Liver (tissue), 9 donors: ENCODE results near the gene DROSHA. TPM values are rescaled to one million over a fixed set of nuclear protein-coding genes. Genes with fewer than 3 reads are reported as not detected.
A peak's percentile ranks its signal among the peaks of the same experiment; 100 is the strongest.

Experiments used
- DNase-seq: peaks from one replicate; pipeline ENCODE4 v3.0.0-alpha.2; 2017; ENCODE audit warnings: low spot score
- H3K27ac ChIP-seq, 2 donors: one replicate each; pipeline ENCODE4 v1.7.0; 2013; ENCODE audit warnings: inconsistent platforms in 2 of 2, low read length in 2 of 2, control low read depth in 1 of 2, low read depth in 1 of 2, mild to moderate bottlenecking in 1 of 2
- H3K27me3 ChIP-seq, 4 donors: one replicate each; pipeline versions ENCODE4 v1.6.1 to v1.7.0; 2013; ENCODE audit warnings: low read length in 3 of 4, inconsistent platforms in 1 of 4, mild to moderate bottlenecking in 1 of 4, moderate library complexity in 1 of 4; ENCODE audit not compliant: control insufficient read depth in 4 of 4, insufficient read depth in 4 of 4
- H3K36me3 ChIP-seq, 4 donors: one replicate each; pipeline versions ENCODE4 v1.6.1 to v1.7.0; 2013; ENCODE audit warnings: low read length in 3 of 4, mild to moderate bottlenecking in 3 of 4, low read depth in 1 of 4, moderate library complexity in 1 of 4; ENCODE audit not compliant: control insufficient read depth in 4 of 4, insufficient read depth in 3 of 4
- H3K4me1 ChIP-seq, 4 donors: one replicate each; pipeline versions ENCODE4 v1.6.1 to v1.7.0; 2013; ENCODE audit warnings: low read length in 3 of 4, mild to moderate bottlenecking in 3 of 4, moderate library complexity in 1 of 4; ENCODE audit not compliant: control insufficient read depth in 4 of 4, insufficient read depth in 4 of 4
- H3K4me3 ChIP-seq, 3 donors: one replicate each; pipeline versions ENCODE4 v1.6.1 to v1.7.0; 2013; ENCODE audit warnings: low read length in 3 of 3, control low read depth in 1 of 3, low read depth in 1 of 3, mild to moderate bottlenecking in 1 of 3
- H3K9ac ChIP-seq, 2 donors: one replicate each; pipeline ENCODE4 v1.7.0; 2013; ENCODE audit warnings: low read length in 2 of 2, mild to moderate bottlenecking in 2 of 2, moderate library complexity in 2 of 2, control low read depth in 1 of 2, low read depth in 1 of 2
- H3K9me3 ChIP-seq, 4 donors: one replicate each; pipeline versions ENCODE4 v1.6.1 to v1.7.0; 2013; ENCODE audit warnings: low read length in 3 of 4; ENCODE audit not compliant: control insufficient read depth in 4 of 4
- EGR1 ChIP-seq, 2 donors: IDR thresholded peaks; 2 replicates each; pipeline ENCODE4 v1.6.1; 2016 to 2018; ENCODE audit warnings: antibody characterized with exemption in 2 of 2, low read depth in 2 of 2
- FOXA1 ChIP-seq: IDR thresholded peaks from 2 replicates; pipeline ENCODE4 v1.6.1; 2016; ENCODE audit warnings: antibody characterized with exemption
- FOXA2 ChIP-seq: IDR thresholded peaks from 2 replicates; pipeline ENCODE4 v1.6.1; 2016; ENCODE audit warnings: antibody characterized with exemption
- GABPA ChIP-seq, 2 donors: IDR thresholded peaks in 1 of 2; conservative IDR thresholded peaks in 1 of 2; 2 replicates each; pipeline ENCODE4 v1.6.1; 2016; ENCODE audit warnings: antibody characterized with exemption in 2 of 2, mild to moderate bottlenecking in 1 of 2, moderate library complexity in 1 of 2
- HNF4A ChIP-seq, 2 donors: conservative IDR thresholded peaks; 2 replicates each; pipeline ENCODE4 v1.6.1; 2016; ENCODE audit warnings: antibody characterized with exemption in 2 of 2, mild to moderate bottlenecking in 2 of 2
- JUND ChIP-seq, 2 donors: IDR thresholded peaks; 2 replicates each; pipeline ENCODE4 v1.6.1; 2016; ENCODE audit warnings: antibody characterized with exemption in 2 of 2
- NR2F2 ChIP-seq: IDR thresholded peaks from 2 replicates; pipeline ENCODE4 v1.6.1; 2016; ENCODE audit warnings: antibody characterized with exemption
- RAD21 ChIP-seq, 2 donors: IDR thresholded peaks; 2 replicates each; pipeline ENCODE4 v1.6.1; 2016; ENCODE audit warnings: antibody characterized with exemption in 2 of 2, mild to moderate bottlenecking in 2 of 2
- RXRA ChIP-seq, 2 donors: IDR thresholded peaks; 2 replicates each; pipeline ENCODE4 v1.6.1; 2017 to 2018; ENCODE audit warnings: antibody characterized with exemption in 2 of 2, mild to moderate bottlenecking in 1 of 2
- SP1 ChIP-seq: IDR thresholded peaks from 2 replicates; pipeline ENCODE4 v1.6.1; 2018; ENCODE audit warnings: antibody characterized with exemption, mild to moderate bottlenecking
- YY1 ChIP-seq: IDR thresholded peaks from 2 replicates; pipeline ENCODE4 v1.6.1; 2016; ENCODE audit warnings: antibody characterized with exemption, mild to moderate bottlenecking
- WGBS: extraction: QIAGEN DNeasy Blood & Tissue Kit; methylation state at CpG from one replicate; pipeline ENCODE4 v1.1.7; 2013; 5-methylcytosine and 5-hydroxymethylcytosine counted together
- polyA plus RNA-seq, 2 donors: library from polyadenylated mRNA; stranded (reverse) in 1 of 2; unstranded in 1 of 2; fragments of 200-250 nt in 1 of 2; fragments of >200 nt in 1 of 2; fragmentation: Nextera tagmentation in 1 of 2; extraction: Ambion mirVana in 1 of 2; gene quantifications; one replicate each; pipeline versions ENCODE4 v1.2.1 to v1.2.3, GENCODE V29; 2013 to 2015
- total RNA-seq, 2 donors: library from RNA; depleted of rRNA; stranded (reverse); fragments of >200 nt; gene quantifications; one replicate each; pipeline ENCODE4 v1.2.3, GENCODE V29; 2014
- TF ChIP-seq, protein P1 (sequence below): IDR thresholded peaks from 2 replicates; pipeline ENCODE4 v1.6.1; 2016; ENCODE audit warnings: antibody characterized with exemption
- TF ChIP-seq, protein P2 (sequence below): fragments of 150-350 bp; IDR thresholded peaks from 2 replicates; pipeline ENCODE4 v1.5.1; 2017; ENCODE audit warnings: improper control_type of control experiment, low read depth, low read length; ENCODE audit not compliant: missing input control
- TF ChIP-seq, protein P3 (sequence below): IDR thresholded peaks from 2 replicates; pipeline ENCODE4 v1.6.1; 2016; ENCODE audit warnings: antibody characterized with exemption, mild to moderate bottlenecking
- TF ChIP-seq, protein P4 (sequence below): IDR thresholded peaks from 2 replicates; pipeline ENCODE4 v1.6.1; 2016; ENCODE audit warnings: antibody characterized with exemption
- TF ChIP-seq, protein P5 (sequence below): IDR thresholded peaks from 2 replicates; pipeline ENCODE4 v1.6.1; 2016; ENCODE audit warnings: antibody characterized with exemption
- donor health status: healthy.
- donor health status: healthy.
- donor health status: healthy.
- donor health status: healthy.
- donor health status: healthy.

DROSHA gene
- total and polyA plus RNA-seq, 4 donors: 8.2 to 25.4 (median 15.4) TPM

DNA sequence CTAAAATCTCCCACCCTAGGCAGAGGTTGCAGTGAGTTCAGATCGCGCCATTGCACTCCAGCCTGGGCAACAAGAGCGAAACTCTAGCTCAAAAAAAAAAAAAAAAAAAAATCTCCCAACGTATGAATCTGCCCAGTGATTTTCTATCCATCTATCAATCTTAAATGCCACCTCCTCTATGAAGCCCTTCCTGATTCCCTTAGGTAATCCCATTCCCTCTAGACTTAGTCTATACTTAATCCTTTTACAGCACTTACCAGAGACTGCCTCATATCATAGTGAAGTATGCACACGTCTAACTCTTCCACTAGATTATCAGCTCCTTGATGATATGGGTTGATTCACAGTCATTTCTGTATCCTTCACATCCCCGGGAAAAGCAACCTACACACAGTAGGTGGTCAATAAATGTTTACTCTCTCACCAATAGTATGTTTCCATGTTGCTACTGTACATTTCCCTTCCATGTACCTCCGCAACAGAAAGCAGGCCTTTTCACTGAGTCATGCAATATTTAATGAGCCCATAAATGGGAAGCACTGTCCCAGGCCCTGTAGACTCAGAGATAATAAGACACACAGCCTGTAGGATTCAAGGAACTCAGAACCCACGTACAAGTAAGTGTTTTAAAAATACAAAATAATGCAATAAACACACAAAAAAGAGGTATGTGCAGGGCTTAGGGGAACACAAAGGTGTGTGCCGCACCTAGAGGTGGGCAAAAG is 1.2 kb downstream of the DROSHA start:
- Histone ChIP-seq H3K27me3 (no peaks in the 10 kb centered on the region), H3K4me1 (peaks cover 1 to 25% (median 21%) of the 10 kb centered on the region in 4 donors), H3K9ac (peak overlapping the region in 1 of 2 donors; percentile 61), H3K9me3 (no peaks in the 10 kb centered on the region), H3K4me3 (peak overlapping the region; percentile 96 to 97 (median 97)), H3K27ac (no peak overlapping the region), H3K36me3 (peaks cover 11 to 36% (median 25%) of the 10 kb centered on the region in 4 donors)
- no peak for DNase-seq
- no peak for TF ChIP-seq GABPA (IDR thresholded peaks at IDR 0.05 in 1 of 2, conservative IDR thresholded peaks at IDR 0.05 in 1 of 2)
- TF ChIP-seq, protein P1, sequence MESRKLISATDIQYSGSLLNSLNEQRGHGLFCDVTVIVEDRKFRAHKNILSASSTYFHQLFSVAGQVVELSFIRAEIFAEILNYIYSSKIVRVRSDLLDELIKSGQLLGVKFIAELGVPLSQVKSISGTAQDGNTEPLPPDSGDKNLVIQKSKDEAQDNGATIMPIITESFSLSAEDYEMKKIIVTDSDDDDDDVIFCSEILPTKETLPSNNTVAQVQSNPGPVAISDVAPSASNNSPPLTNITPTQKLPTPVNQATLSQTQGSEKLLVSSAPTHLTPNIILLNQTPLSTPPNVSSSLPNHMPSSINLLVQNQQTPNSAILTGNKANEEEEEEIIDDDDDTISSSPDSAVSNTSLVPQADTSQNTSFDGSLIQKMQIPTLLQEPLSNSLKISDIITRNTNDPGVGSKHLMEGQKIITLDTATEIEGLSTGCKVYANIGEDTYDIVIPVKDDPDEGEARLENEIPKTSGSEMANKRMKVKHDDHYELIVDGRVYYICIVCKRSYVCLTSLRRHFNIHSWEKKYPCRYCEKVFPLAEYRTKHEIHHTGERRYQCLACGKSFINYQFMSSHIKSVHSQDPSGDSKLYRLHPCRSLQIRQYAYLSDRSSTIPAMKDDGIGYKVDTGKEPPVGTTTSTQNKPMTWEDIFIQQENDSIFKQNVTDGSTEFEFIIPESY: no peak
- TF ChIP-seq, protein P2, sequence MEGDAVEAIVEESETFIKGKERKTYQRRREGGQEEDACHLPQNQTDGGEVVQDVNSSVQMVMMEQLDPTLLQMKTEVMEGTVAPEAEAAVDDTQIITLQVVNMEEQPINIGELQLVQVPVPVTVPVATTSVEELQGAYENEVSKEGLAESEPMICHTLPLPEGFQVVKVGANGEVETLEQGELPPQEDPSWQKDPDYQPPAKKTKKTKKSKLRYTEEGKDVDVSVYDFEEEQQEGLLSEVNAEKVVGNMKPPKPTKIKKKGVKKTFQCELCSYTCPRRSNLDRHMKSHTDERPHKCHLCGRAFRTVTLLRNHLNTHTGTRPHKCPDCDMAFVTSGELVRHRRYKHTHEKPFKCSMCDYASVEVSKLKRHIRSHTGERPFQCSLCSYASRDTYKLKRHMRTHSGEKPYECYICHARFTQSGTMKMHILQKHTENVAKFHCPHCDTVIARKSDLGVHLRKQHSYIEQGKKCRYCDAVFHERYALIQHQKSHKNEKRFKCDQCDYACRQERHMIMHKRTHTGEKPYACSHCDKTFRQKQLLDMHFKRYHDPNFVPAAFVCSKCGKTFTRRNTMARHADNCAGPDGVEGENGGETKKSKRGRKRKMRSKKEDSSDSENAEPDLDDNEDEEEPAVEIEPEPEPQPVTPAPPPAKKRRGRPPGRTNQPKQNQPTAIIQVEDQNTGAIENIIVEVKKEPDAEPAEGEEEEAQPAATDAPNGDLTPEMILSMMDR: no peak
- TF ChIP-seq NR2F2: no peak
- no peak for TF ChIP-seq JUND (IDR thresholded peaks at IDR 0.05)
- no peak for TF ChIP-seq FOXA2
- 81% methylated on average over 9 of the region's 9 CpGs for WGBS

DNA sequence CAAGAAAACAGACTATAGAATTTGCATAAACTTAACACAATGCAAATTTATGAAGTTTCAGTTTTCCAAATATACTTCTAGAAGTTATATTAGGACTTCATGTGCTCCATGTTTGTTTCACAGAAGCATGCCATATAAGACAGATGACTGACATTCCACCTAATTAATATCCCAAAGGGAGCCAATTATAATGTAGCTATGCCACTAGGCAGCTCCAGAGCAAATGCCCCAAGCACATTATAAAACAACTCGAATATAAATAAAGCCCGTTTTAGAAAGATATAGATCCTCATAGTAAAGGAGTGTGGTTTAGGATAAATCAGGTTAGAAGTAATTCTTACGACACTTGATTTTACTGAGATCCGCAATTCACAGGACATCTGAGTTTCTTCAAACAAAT is 8.9 kb downstream of the DROSHA start:
- no peaks in the 10 kb centered on the region for H3K27me3 ChIP-seq
- no peak overlapping the region for H3K4me3 ChIP-seq
- whole genome bisulfite sequencing: 95% methylated on average over 4 of the region's 4 CpGs
- no peak for DNase-seq
- H3K9ac ChIP-seq: no peak overlapping the region
- H3K4me1 ChIP-seq: no peaks in the 10 kb centered on the region
- no peaks in the 10 kb centered on the region for H3K9me3 ChIP-seq
- H3K27ac ChIP-seq: no peak overlapping the region
- TF ChIP-seq RAD21 (IDR thresholded peaks at IDR 0.05): no peak
- TF ChIP-seq, protein P3, sequence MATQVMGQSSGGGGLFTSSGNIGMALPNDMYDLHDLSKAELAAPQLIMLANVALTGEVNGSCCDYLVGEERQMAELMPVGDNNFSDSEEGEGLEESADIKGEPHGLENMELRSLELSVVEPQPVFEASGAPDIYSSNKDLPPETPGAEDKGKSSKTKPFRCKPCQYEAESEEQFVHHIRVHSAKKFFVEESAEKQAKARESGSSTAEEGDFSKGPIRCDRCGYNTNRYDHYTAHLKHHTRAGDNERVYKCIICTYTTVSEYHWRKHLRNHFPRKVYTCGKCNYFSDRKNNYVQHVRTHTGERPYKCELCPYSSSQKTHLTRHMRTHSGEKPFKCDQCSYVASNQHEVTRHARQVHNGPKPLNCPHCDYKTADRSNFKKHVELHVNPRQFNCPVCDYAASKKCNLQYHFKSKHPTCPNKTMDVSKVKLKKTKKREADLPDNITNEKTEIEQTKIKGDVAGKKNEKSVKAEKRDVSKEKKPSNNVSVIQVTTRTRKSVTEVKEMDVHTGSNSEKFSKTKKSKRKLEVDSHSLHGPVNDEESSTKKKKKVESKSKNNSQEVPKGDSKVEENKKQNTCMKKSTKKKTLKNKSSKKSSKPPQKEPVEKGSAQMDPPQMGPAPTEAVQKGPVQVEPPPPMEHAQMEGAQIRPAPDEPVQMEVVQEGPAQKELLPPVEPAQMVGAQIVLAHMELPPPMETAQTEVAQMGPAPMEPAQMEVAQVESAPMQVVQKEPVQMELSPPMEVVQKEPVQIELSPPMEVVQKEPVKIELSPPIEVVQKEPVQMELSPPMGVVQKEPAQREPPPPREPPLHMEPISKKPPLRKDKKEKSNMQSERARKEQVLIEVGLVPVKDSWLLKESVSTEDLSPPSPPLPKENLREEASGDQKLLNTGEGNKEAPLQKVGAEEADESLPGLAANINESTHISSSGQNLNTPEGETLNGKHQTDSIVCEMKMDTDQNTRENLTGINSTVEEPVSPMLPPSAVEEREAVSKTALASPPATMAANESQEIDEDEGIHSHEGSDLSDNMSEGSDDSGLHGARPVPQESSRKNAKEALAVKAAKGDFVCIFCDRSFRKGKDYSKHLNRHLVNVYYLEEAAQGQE: no peak
- no peak for TF ChIP-seq NR2F2
- TF ChIP-seq HNF4A (conservative IDR thresholded peaks at IDR 0.05): no peak
- TF ChIP-seq GABPA (IDR thresholded peaks at IDR 0.05 in 1 of 2, conservative IDR thresholded peaks at IDR 0.05 in 1 of 2): no peak
- no peak for TF ChIP-seq FOXA1
- no peak for TF ChIP-seq JUND (IDR thresholded peaks at IDR 0.05)
- TF ChIP-seq, protein P1: no peak
- TF ChIP-seq, protein P2: no peak
- TF ChIP-seq RXRA (IDR thresholded peaks at IDR 0.05): no peak
- no peak for TF ChIP-seq EGR1 (IDR thresholded peaks at IDR 0.05; ENCODE audit: low read depth in 2 of 2)
- TF ChIP-seq SP1: no peak
- TF ChIP-seq, protein P4, sequence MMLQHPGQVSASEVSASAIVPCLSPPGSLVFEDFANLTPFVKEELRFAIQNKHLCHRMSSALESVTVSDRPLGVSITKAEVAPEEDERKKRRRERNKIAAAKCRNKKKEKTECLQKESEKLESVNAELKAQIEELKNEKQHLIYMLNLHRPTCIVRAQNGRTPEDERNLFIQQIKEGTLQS: no peak
- TF ChIP-seq FOXA2: no peak
- TF ChIP-seq YY1: no peak
- TF ChIP-seq, protein P5, sequence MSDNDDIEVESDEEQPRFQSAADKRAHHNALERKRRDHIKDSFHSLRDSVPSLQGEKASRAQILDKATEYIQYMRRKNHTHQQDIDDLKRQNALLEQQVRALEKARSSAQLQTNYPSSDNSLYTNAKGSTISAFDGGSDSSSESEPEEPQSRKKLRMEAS: no peak
- H3K36me3 ChIP-seq: peaks cover 4 to 61% (median 41%) of the 10 kb centered on the region in 4 donors
